Effector CD8-positive, alpha-beta T cell (primary cell): ENCODE data around the gene CSNK2A1.
"Not testable (repeated sequence)": the region's sequence is repeated elsewhere in the genome, so short reads cannot be mapped to it uniquely, and the experiment has no call there.

Source experiments
- DNase-seq: peaks from one replicate; lab custom pipeline; 2025; lab: John Stamatoyannopoulos, UW

Gene CSNK2A1

GRCh38 chr20:533526-533925 is 10.1 kb downstream of the CSNK2A1 start:
- DNase-seq = no peak

- no peak for DNase-seq
Measured at GRCh38 chr20:532530-532929, 11.1 kb downstream of the CSNK2A1 start.

GRCh38 chr20:531608-532007 is 12.0 kb downstream of the CSNK2A1 start:
- no peak for DNase-seq

GRCh38 chr20:530321-530720 is 13.3 kb downstream of the CSNK2A1 start:
- DNase-seq = no peak

GRCh38 chr20:528923-529604 is 14.5 kb downstream of the CSNK2A1 start:
- no peak for DNase-seq

GRCh38 chr20:527571-527886 is 16.1 kb downstream of the CSNK2A1 start:
- no peak for DNase-seq

- DNase-seq = no peak
Measured at GRCh38 chr20:521860-522259, 21.7 kb downstream of the CSNK2A1 start.

GRCh38 chr20:519999-520398 is 23.6 kb downstream of the CSNK2A1 start:
- no peak for DNase-seq

GRCh38 chr20:517221-517620 is 26.4 kb downstream of the CSNK2A1 start:
- no peak for DNase-seq

- DNase-seq = no peak
Measured at GRCh38 chr20:516799-517198, 26.8 kb downstream of the CSNK2A1 start.

- DNase-seq = no peak
Measured at GRCh38 chr20:515696-516095, 27.9 kb downstream of the CSNK2A1 start.

GRCh38 chr20:513429-513828 is 30.2 kb downstream of the CSNK2A1 start:
- no peak for DNase-seq

GRCh38 chr20:510328-511057 is 33.1 kb downstream of the CSNK2A1 start:
- DNase-seq = not testable (repeated sequence)

- DNase-seq = not testable (repeated sequence)
Measured at GRCh38 chr20:508364-508787, 35.2 kb downstream of the CSNK2A1 start.

- no peak for DNase-seq
Measured at GRCh38 chr20:507761-508332, 35.7 kb downstream of the CSNK2A1 start.

- no peak for DNase-seq
Measured at GRCh38 chr20:507006-507758, 36.4 kb downstream of the CSNK2A1 start.

- no peak for DNase-seq
Measured at GRCh38 chr20:504632-505075, 38.9 kb downstream of the CSNK2A1 start.

- no peak for DNase-seq
Measured at GRCh38 chr20:503048-503737, 40.4 kb downstream of the CSNK2A1 start.

GRCh38 chr20:497979-498378 is 45.6 kb downstream of the CSNK2A1 start:
- DNase-seq = no peak

GRCh38 chr20:496126-496696 is 47.4 kb downstream of the CSNK2A1 start:
- no peak for DNase-seq

GRCh38 chr20:492159-492558 is 51.4 kb downstream of the CSNK2A1 start:
- no peak for DNase-seq

- no peak for DNase-seq
Measured at GRCh38 chr20:487655-488054, 55.9 kb downstream of the CSNK2A1 start.
